ENCODE data around the gene KDM6A. TPM values are rescaled to one million over a fixed set of nuclear protein-coding genes. Genes with fewer than 3 reads are reported as not detected.

KDM6A gene
- total RNA-seq, 4 donors from 2014 or later: 24.4 to 29.7 (median 26.8) TPM

GRCh38 chrX:44973420-44973932, 100.5 kb downstream of the KDM6A start:
- 96 to 100% methylated on average over 3 to 5 of the region's 5 CpGs for WGBS, 2 donors
- Histone ChIP-seq H3K27ac (no peak overlapping the region), H3K36me3 (peaks cover 0 to 13% (median 0%) of the 10 kb centered on the region in 3 donors), H3K9me3 (peaks cover 0 to 5% (median 0%) of the 10 kb centered on the region in 3 donors), H3K4me3 (no peak overlapping the region), H3K4me1 (no peaks in the 10 kb centered on the region), H3K27me3 (no peaks in the 10 kb centered on the region)
- no peak for DNase-seq
- intact Hi-C loops (cut with DNase I): no loop called here
- TF ChIP-seq CTCF (IDR thresholded peaks at IDR 0.05) (no peak), POLR2A (IDR thresholded peaks at IDR 0.05) (no peak)

GRCh38 chrX:44974451-44974850, 101.5 kb downstream of the KDM6A start:
- Histone ChIP-seq H3K27me3 (no peaks in the 10 kb centered on the region), H3K4me3 (no peak overlapping the region), H3K9me3 (peaks cover 0 to 5% (median 0%) of the 10 kb centered on the region in 3 donors), H3K27ac (no peak overlapping the region), H3K36me3 (peaks cover 0 to 13% (median 0%) of the 10 kb centered on the region in 3 donors), H3K4me1 (no peaks in the 10 kb centered on the region)
- no peak for TF ChIP-seq CTCF (IDR thresholded peaks at IDR 0.05)
- TF ChIP-seq POLR2A (IDR thresholded peaks at IDR 0.05): no peak
- no peak for DNase-seq
- 25 to 35% methylated on average over 2 of the region's 2 CpGs for WGBS, 2 donors
- intact Hi-C loops (cut with DNase I): no loop called here

DNA sequence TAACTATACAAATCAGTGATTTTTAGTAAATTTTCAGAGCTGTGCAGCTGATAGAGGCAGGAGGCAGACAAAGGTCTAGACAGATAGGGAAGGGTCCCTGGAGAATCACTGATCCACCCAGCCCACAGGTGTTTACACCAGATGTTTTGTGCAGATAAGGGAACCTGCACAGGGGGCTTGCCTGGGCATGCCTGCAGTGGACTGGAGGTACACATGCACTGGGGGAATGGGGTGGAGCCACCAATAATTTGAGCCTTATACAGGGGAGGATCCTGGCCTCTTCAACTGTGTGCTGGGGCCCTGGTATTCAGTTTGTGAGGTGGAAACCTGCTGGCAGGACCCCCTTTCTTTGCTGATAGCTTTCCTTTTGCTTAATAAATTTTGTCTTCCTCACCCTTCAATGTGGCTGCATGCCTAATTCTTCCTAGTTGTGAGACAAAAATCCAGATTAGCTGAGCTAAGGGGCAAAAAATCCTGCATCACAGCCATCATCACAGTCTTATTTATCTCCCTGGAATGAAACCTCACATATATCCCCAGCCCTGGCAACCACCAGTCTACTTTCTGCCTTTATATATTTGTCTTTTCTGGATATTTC, 102.8 kb downstream of the KDM6A start:
- Histone ChIP-seq H3K36me3 (peaks cover 0 to 13% (median 0%) of the 10 kb centered on the region in 3 donors), H3K27me3 (no peaks in the 10 kb centered on the region), H3K4me3 (no peak overlapping the region), H3K4me1 (no peaks in the 10 kb centered on the region), H3K9me3 (peaks cover 0 to 5% (median 0%) of the 10 kb centered on the region in 3 donors), H3K27ac (no peak overlapping the region)
- intact Hi-C loops (cut with DNase I): no loop called here
- TF ChIP-seq POLR2A (IDR thresholded peaks at IDR 0.05): no peak
- no peak for TF ChIP-seq CTCF (IDR thresholded peaks at IDR 0.05)
- DNase-seq: no peak

DNA sequence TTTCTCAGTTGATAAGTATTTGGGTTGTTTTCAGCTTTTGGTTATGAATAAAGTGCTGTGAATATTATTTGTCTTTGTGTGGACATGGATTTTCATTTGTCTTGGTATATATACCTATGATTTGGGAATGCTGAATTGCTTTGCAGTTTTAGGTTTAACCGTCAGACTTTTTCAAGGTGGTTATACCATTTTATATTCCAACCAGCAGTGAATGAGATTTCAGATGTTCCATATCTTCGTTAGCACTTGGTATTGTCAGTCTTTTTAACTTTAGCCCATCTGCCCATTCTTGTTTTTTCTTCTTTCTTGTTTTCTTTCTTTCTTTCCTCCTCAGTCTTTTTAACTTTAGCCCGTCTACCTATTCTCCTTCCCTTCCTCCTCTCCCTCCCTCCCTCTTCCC, 106.0 kb downstream of the KDM6A start:
- intact Hi-C loops (cut with DNase I): no loop called here
- TF ChIP-seq CTCF (IDR thresholded peaks at IDR 0.05) (no peak), POLR2A (IDR thresholded peaks at IDR 0.05) (no peak)
- Histone ChIP-seq H3K4me1 (no peaks in the 10 kb centered on the region), H3K27ac (no peak overlapping the region), H3K4me3 (no peak overlapping the region), H3K36me3 (peaks cover 0 to 13% (median 0%) of the 10 kb centered on the region in 3 donors), H3K9me3 (peaks cover 0 to 5% (median 0%) of the 10 kb centered on the region in 3 donors), H3K27me3 (no peaks in the 10 kb centered on the region)
- WGBS, 2 donors: 91 to 97% methylated on average over 3 of the region's 3 CpGs
- DNase-seq: no peak

- DNase-seq: no peak
- no peaks in the 10 kb centered on the region for H3K27me3 ChIP-seq
- intact Hi-C loops (cut with DNase I): no loop called here
- H3K9me3 ChIP-seq: peaks cover 0 to 5% (median 0%) of the 10 kb centered on the region in 3 donors
- TF ChIP-seq POLR2A (IDR thresholded peaks at IDR 0.05): no peak
- no peak for TF ChIP-seq CTCF (IDR thresholded peaks at IDR 0.05)
- WGBS, 2 donors: 94 to 95% methylated on average over 6 of the region's 6 CpGs
- H3K4me1 ChIP-seq: no peaks in the 10 kb centered on the region
- H3K27ac ChIP-seq: no peak overlapping the region
- H3K36me3 ChIP-seq: peaks cover 0 to 13% (median 0%) of the 10 kb centered on the region in 3 donors
- H3K4me3 ChIP-seq: no peak overlapping the region
Observed at GRCh38 chrX:44980403-44980802, 107.4 kb downstream of the KDM6A start.

Data from esophagus squamous epithelium (tissue), 5 donors.